ENCODE measurements around the gene SEC61B.

The SEC61B gene

DNA sequence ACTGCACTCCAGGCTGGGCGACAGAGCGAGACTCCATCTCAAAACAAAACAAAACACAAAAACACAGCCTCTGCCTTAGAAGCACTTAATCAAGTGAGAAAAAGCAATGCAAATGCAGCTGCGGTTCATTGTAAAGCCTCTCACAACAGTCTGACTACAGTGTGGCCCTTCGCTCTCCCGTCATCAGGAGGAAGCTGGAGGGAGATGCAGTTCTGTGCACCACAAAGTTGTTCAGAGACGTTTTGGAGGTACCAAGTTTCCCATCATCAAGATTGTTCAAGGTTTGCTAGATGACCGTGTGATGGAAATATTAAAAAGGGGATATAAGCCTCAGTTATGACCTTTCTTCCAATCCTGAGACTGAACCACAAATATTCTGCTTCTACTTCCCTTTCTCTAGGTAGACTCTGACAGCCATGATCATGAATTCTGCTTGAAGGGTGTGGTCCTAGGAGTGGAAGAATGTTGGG, 40.9 kb downstream of the SEC61B start:
- Histone ChIP-seq H3K4me1 (ENCODE audit: insufficient read depth, insufficient read length) (peaks cover 5% of the 10 kb centered on the region), H3K36me3 (ENCODE audit: insufficient read depth, insufficient read length, low read length) (no peaks in the 10 kb centered on the region), H3K9ac (ENCODE audit: insufficient read length, low read depth) (no peak overlapping the region), H3K4me3 (ENCODE audit: insufficient read length, low read depth) (no peak overlapping the region), H3K9me3 (ENCODE audit: insufficient read depth, low read length) (no peaks in the 10 kb centered on the region), H3K27me3 (ENCODE audit: insufficient read depth, insufficient read length) (no peaks in the 10 kb centered on the region)
- TF ChIP-seq ZNF274 (IDR thresholded peaks at IDR 0.05; ENCODE audit: low read depth, low read length) (no peak), SUZ12 (IDR thresholded peaks at IDR 0.05; ENCODE audit: extremely low read depth, insufficient read depth, insufficient read length) (no peak), YY1 (IDR thresholded peaks at IDR 0.05; ENCODE audit: insufficient read depth, insufficient read length) (no peak)
- no peak for DNase-seq (ENCODE audit: low read depth, low spot score)

DNA sequence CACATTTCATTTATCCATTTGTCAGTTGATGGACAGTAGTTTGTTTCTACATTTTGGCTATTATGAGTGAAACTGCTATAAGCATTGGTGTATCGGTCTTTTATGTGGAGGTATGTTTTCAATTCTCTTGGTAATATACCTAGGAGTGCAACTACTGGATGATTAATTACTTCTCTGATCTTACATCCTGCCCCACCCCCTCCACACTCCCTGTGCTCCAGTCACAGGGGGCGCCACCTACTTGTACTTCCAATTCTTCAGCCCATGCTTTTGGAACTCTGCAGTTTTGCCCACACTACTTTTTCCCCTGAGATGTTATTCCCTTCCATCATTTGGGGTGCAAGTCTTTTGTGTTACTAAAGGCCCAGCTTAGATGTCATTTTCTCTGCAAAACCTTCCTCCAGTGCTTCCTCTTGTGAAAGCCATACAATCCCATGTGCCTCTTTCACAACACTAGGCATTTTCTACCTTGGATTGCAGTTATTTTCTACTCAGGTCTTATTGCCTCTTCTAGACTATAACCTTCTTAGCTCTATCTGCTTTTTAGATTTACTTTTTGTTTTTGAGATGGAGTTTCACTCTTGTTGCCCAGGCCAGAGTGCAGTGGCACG, 42.1 kb downstream of the SEC61B start:
- no peaks in the 10 kb centered on the region for H3K36me3 ChIP-seq (ENCODE audit: insufficient read depth, insufficient read length, low read length)
- TF ChIP-seq YY1 (IDR thresholded peaks at IDR 0.05; ENCODE audit: insufficient read depth, insufficient read length) = no peak
- no peak for TF ChIP-seq SUZ12 (IDR thresholded peaks at IDR 0.05; ENCODE audit: extremely low read depth, insufficient read depth, insufficient read length)
- TF ChIP-seq ZNF274 (IDR thresholded peaks at IDR 0.05; ENCODE audit: low read depth, low read length) = no peak
- H3K4me3 ChIP-seq (ENCODE audit: insufficient read length, low read depth) = no peak overlapping the region
- DNase-seq (ENCODE audit: low read depth, low spot score) = no peak
- peaks cover 3% of the 10 kb centered on the region for H3K4me1 ChIP-seq (ENCODE audit: insufficient read depth, insufficient read length)
- no peaks in the 10 kb centered on the region for H3K27me3 ChIP-seq (ENCODE audit: insufficient read depth, insufficient read length)
- H3K9ac ChIP-seq (ENCODE audit: insufficient read length, low read depth) = no peak overlapping the region
- no peaks in the 10 kb centered on the region for H3K9me3 ChIP-seq (ENCODE audit: insufficient read depth, low read length)

DNA sequence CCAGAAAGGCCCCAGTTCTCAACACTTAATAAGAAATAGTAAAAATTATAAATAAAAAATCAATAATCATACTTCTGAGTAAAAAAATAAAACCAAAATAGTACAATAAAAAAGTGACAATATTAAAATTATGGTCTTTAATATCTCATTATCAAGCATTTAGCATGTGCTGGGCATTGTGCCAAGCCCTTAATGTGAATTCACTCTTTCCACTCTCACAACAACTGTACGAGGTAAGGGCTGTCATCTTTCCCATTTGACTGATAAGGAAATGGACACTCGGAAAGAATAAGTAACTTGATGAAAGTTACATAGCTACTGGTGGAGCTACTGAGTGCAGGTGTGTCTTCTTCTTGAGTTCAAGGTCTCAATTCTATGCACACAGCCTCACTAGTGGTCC, 43.6 kb downstream of the SEC61B start:
- Histone ChIP-seq H3K9me3 (ENCODE audit: insufficient read depth, low read length) (no peaks in the 10 kb centered on the region), H3K4me3 (ENCODE audit: insufficient read length, low read depth) (no peak overlapping the region), H3K27me3 (ENCODE audit: insufficient read depth, insufficient read length) (no peaks in the 10 kb centered on the region), H3K9ac (ENCODE audit: insufficient read length, low read depth) (no peak overlapping the region), H3K36me3 (ENCODE audit: insufficient read depth, insufficient read length, low read length) (no peaks in the 10 kb centered on the region), H3K4me1 (ENCODE audit: insufficient read depth, insufficient read length) (no peaks in the 10 kb centered on the region)
- DNase-seq (ENCODE audit: low read depth, low spot score) = no peak
- TF ChIP-seq ZNF274 (IDR thresholded peaks at IDR 0.05; ENCODE audit: low read depth, low read length) = no peak
- no peak for TF ChIP-seq SUZ12 (IDR thresholded peaks at IDR 0.05; ENCODE audit: extremely low read depth, insufficient read depth, insufficient read length)
- no peak for TF ChIP-seq YY1 (IDR thresholded peaks at IDR 0.05; ENCODE audit: insufficient read depth, insufficient read length)

DNA sequence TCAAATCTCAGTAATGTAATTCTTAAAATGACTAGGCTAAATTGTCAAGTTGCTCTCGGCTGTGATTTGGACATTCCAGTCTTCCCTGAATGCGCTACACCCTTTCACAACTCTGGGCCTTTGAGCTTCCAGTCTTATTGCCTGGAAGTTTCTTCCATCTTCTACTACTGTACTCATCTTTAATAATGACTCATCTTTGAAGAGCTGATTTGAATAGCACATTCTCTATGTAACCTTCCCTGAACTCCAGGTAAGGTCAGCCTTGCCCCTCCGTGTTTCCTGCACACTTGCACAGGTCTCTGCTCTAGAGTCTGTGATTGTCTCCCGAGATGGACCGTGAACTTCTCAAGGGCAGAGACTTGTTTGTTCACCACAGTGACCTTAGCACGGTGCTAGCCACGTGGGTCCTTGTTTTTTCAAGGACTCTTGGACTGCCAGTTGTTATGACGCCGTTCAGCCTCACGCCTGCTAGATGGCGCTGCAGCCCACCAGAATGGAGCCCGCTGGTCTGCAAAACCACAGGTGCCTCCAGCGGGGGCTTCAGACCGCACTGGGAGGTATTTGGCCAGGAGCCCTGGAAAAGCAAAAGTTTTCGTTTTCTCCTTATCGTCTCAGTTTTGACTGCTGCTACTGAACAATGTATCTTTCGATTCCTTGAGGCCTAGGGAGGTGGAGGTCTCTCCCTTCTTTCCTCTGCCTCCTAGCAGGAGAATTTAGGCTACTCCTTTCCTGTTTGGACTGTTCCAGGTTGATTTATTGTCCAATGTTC, 44.4 kb downstream of the SEC61B start:
- Histone ChIP-seq H3K9me3 (ENCODE audit: insufficient read depth, low read length) (no peaks in the 10 kb centered on the region), H3K9ac (ENCODE audit: insufficient read length, low read depth) (no peak overlapping the region), H3K36me3 (ENCODE audit: insufficient read depth, insufficient read length, low read length) (no peaks in the 10 kb centered on the region), H3K27me3 (ENCODE audit: insufficient read depth, insufficient read length) (no peaks in the 10 kb centered on the region), H3K4me1 (ENCODE audit: insufficient read depth, insufficient read length) (no peaks in the 10 kb centered on the region), H3K4me3 (ENCODE audit: insufficient read length, low read depth) (no peak overlapping the region)
- DNase-seq (ENCODE audit: low read depth, low spot score) = peak; percentile 83
- no peak for TF ChIP-seq YY1 (IDR thresholded peaks at IDR 0.05; ENCODE audit: insufficient read depth, insufficient read length)

DNA sequence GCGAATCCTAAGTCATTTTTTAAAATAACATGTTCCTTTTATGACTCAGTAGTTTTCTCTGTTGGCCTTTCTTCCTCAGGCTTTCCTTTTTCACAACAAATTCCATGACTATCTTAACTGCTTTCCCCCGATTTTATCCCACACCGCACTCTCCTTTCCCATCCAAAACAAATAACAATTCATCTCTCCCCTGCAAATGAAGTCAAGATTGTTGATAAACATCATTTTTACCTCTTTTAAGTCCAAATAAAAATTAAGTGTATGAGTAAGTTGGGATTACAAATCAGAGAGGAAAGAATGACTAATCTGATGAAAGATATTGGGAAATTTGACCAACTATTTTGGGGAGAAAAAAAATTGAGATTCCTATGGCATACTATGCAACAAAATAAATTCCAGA, 47.3 kb downstream of the SEC61B start:
- no peaks in the 10 kb centered on the region for H3K9me3 ChIP-seq (ENCODE audit: insufficient read depth, low read length)
- TF ChIP-seq YY1 (IDR thresholded peaks at IDR 0.05; ENCODE audit: insufficient read depth, insufficient read length) (no peak), SUZ12 (IDR thresholded peaks at IDR 0.05; ENCODE audit: extremely low read depth, insufficient read depth, insufficient read length) (no peak), ZNF274 (IDR thresholded peaks at IDR 0.05; ENCODE audit: low read depth, low read length) (no peak)
- no peak for DNase-seq (ENCODE audit: low read depth, low spot score)

DNA sequence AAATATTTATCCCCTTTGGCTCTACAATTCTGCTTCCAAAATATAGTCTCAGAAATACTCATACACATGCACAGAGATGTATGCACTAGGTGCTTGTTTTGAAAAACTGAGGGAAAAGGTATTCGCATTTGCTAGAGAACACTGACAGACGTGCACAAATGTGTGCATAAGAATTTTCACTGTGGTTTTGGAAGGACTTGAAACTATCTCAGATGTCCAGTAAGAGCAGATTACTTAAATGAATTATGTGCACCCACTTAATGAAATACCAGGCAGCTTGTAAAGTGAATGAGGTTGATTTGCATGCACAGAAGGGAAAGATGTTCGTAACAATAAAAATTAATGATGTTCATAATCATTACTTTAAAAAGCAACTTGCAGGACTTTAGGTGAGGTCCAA, 48.4 kb downstream of the SEC61B start:
- DNase-seq (ENCODE audit: low read depth, low spot score) = no peak
- Histone ChIP-seq H3K27me3 (ENCODE audit: insufficient read depth, insufficient read length) (no peaks in the 10 kb centered on the region), H3K9me3 (ENCODE audit: insufficient read depth, low read length) (no peaks in the 10 kb centered on the region), H3K36me3 (ENCODE audit: insufficient read depth, insufficient read length, low read length) (no peaks in the 10 kb centered on the region), H3K9ac (ENCODE audit: insufficient read length, low read depth) (no peak overlapping the region), H3K4me1 (ENCODE audit: insufficient read depth, insufficient read length) (no peaks in the 10 kb centered on the region), H3K4me3 (ENCODE audit: insufficient read length, low read depth) (no peak overlapping the region)
- TF ChIP-seq ZNF274 (IDR thresholded peaks at IDR 0.05; ENCODE audit: low read depth, low read length) = no peak
- no peak for TF ChIP-seq SUZ12 (IDR thresholded peaks at IDR 0.05; ENCODE audit: extremely low read depth, insufficient read depth, insufficient read length)
- no peak for TF ChIP-seq YY1 (IDR thresholded peaks at IDR 0.05; ENCODE audit: insufficient read depth, insufficient read length)

More for the DNA sequence above, 47.3 kb downstream of the SEC61B start:
- H3K36me3 ChIP-seq (ENCODE audit: insufficient read depth, insufficient read length, low read length) = no peaks in the 10 kb centered on the region
- no peak overlapping the region for H3K4me3 ChIP-seq (ENCODE audit: insufficient read length, low read depth)
- H3K27me3 ChIP-seq (ENCODE audit: insufficient read depth, insufficient read length) = no peaks in the 10 kb centered on the region
- H3K9ac ChIP-seq (ENCODE audit: insufficient read length, low read depth) = no peak overlapping the region
- H3K4me1 ChIP-seq (ENCODE audit: insufficient read depth, insufficient read length) = no peaks in the 10 kb centered on the region

DNA sequence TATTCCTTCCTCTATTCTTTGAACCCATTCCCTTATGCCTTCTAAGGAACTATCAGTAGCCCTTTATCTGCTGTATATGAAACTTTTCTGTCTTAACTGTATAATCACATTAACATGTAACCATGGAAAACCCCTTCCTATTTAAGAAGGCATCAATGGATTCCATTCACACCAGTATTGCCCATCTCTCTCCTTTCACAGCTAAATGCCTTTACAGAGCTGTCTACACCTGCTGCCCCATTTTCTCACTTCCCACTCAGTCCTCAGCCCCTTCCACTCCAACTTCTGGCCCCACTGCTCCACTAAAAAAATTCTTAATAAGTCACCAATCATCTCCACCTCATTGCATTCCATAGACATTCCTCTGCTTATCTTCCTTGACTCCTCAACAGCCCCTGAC, 50.8 kb downstream of the SEC61B start:
- H3K9me3 ChIP-seq (ENCODE audit: insufficient read depth, low read length) = no peaks in the 10 kb centered on the region
- H3K4me3 ChIP-seq (ENCODE audit: insufficient read length, low read depth) = no peak overlapping the region
- no peak overlapping the region for H3K9ac ChIP-seq (ENCODE audit: insufficient read length, low read depth)
- no peak for DNase-seq (ENCODE audit: low read depth, low spot score)
- H3K36me3 ChIP-seq (ENCODE audit: insufficient read depth, insufficient read length, low read length) = no peaks in the 10 kb centered on the region
- no peak for TF ChIP-seq ZNF274 (IDR thresholded peaks at IDR 0.05; ENCODE audit: low read depth, low read length)
- TF ChIP-seq SUZ12 (IDR thresholded peaks at IDR 0.05; ENCODE audit: extremely low read depth, insufficient read depth, insufficient read length) = no peak
- TF ChIP-seq YY1 (IDR thresholded peaks at IDR 0.05; ENCODE audit: insufficient read depth, insufficient read length) = no peak
- no peaks in the 10 kb centered on the region for H3K4me1 ChIP-seq (ENCODE audit: insufficient read depth, insufficient read length)
- H3K27me3 ChIP-seq (ENCODE audit: insufficient read depth, insufficient read length) = no peaks in the 10 kb centered on the region
